ENCODE results near the gene MORC3.
"Not testable (repeated sequence)": the region's sequence is repeated elsewhere in the genome, so short reads cannot be mapped to it uniquely, and the experiment has no call there.

Gene MORC3

GRCh38 chr21:36316872-36317484 lies 3.0 kb upstream of the MORC3 start:
- Mint-ChIP-seq H3K4me3 (no peak overlapping the region), H3K4me1 (peaks cover 24% of the 10 kb centered on the region), H3K27ac (no peak overlapping the region), H3K36me3 (peaks cover 5% of the 10 kb centered on the region), H3K27me3 (no peaks in the 10 kb centered on the region), H3K9me3 (peaks cover 3% of the 10 kb centered on the region)
- DNase-seq (ENCODE audit: low spot score in 2 of 2) (no peak), ATAC-seq (ENCODE audit: low read depth) (no peak)

- peak overlapping the region; percentile 94 for H3K4me3 Mint-ChIP-seq
- H3K27ac Mint-ChIP-seq = peak overlapping the region; percentile 98
- peaks cover 33% of the 10 kb centered on the region for H3K4me1 Mint-ChIP-seq
- DNase-seq (ENCODE audit: low spot score in 2 of 2); H3K36me3 Mint-ChIP-seq; H3K9me3 Mint-ChIP-seq; H3K27me3 Mint-ChIP-seq; ATAC-seq (ENCODE audit: low read depth): not testable (repeated sequence)
Observed at GRCh38 chr21:36319406-36319766, 611 bp upstream of the MORC3 start.

GRCh38 chr21:36320421-36321324 lies 676 bp downstream of the MORC3 start:
- Mint-ChIP-seq H3K27me3 (no peaks in the 10 kb centered on the region), H3K36me3 (peaks cover 10% of the 10 kb centered on the region), H3K4me1 (peaks cover 33% of the 10 kb centered on the region), H3K27ac (peak overlapping the region; percentile 98), H3K4me3 (peak overlapping the region; percentile 99), H3K9me3 (peaks cover 1% of the 10 kb centered on the region)
- ATAC-seq (ENCODE audit: low read depth) = peak; percentile 7
- DNase-seq (ENCODE audit: low spot score in 2 of 2) = peak in 1 of 2 donors; percentile 22

DNA sequence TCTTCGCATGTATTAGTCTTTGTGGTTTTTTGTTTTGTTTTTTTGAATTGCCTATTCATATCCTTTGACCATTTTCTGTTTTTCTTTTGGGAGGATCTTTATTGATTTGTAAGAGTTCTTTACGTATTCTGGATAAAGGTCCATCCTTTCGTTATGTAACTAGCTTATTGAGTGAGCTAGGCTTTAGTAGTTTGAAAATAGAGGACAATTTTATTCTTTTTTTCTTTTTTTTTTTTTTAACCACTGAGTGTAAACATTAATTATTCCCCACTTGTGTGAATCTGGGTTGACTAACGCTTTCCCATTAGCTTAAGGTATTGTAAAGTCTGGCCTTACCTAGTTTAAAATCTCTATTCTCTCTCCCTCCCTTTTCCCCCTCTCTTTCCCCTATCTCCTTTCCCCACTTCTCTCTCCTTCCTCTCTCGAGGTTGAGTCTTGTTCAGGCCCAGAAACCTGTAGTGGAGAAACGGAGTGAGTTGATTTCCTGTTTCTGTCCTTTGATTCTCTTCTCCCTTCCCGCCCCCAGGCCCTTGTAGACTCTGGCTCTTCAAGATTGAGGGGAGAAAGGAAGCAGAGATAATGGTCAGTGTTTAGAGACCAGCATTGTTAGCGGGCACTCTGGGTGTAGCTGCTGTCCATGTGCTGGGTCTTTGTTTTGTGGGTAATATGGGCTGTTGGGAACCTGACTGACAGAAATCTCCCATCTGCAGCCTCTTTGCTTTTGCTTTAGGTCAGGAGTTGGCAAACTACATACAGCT lies 1.5 kb downstream of the MORC3 start:
- Mint-ChIP-seq H3K9me3 (peaks cover 1% of the 10 kb centered on the region), H3K27me3 (no peaks in the 10 kb centered on the region), H3K4me3 (peak overlapping the region; percentile 99), H3K36me3 (peaks cover 11% of the 10 kb centered on the region), H3K4me1 (peaks cover 32% of the 10 kb centered on the region), H3K27ac (peak overlapping the region; percentile 98)
- DNase-seq (ENCODE audit: low spot score in 2 of 2) (no peak), ATAC-seq (ENCODE audit: low read depth) (no peak)

DNA sequence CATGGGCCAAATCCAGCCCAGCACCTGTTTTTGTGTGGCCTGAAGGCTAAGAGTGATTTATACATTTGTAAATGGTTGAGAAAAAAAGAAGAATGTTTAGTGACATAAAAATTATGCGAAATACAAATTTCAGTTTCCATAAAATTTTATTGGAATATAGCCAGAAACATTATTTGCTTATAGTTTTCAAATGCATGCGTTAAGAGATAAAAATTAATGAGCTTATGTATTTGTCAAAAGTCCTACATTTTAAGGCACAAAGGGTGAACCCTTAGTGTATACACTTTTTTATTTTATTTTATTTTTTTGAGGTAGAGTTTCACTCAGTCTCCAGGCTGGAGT lies 2.1 kb downstream of the MORC3 start:
- peaks cover 33% of the 10 kb centered on the region for H3K4me1 Mint-ChIP-seq
- peaks cover 12% of the 10 kb centered on the region for H3K36me3 Mint-ChIP-seq
- ATAC-seq (ENCODE audit: low read depth) = no peak
- DNase-seq (ENCODE audit: low spot score in 2 of 2) = no peak
- peak overlapping the region; percentile 99 for H3K4me3 Mint-ChIP-seq
- H3K9me3 Mint-ChIP-seq = peaks cover 1% of the 10 kb centered on the region
- H3K27ac Mint-ChIP-seq = peak overlapping the region; percentile 98
- no peaks in the 10 kb centered on the region for H3K27me3 Mint-ChIP-seq

DNA sequence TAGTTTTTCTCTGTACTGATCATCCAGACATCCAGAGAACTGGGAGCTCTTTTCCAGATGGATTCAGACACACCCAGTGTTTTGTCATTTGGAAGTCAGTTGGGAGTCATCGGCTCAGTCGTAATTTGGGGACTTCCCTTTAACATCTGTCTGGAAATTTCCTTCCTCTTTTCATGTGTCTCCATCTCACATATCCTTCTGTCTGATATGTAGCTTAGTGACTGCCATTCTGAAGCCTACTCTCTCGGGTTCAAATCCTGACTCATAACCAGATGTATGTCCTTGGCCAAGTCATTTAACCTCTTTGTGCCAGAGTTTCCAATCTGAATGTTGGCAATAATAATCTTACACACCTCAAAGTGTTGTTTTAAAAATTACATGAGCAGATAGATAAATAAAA lies 3.0 kb downstream of the MORC3 start:
- H3K36me3 Mint-ChIP-seq = peaks cover 15% of the 10 kb centered on the region
- no peak for DNase-seq (ENCODE audit: low spot score in 2 of 2)
- peak overlapping the region; percentile 79 for H3K4me3 Mint-ChIP-seq

GRCh38 chr21:36325373-36326010 lies 5.5 kb downstream of the MORC3 start:
- peaks cover 16% of the 10 kb centered on the region for H3K36me3 Mint-ChIP-seq
- ATAC-seq (ENCODE audit: low read depth) (no peak), DNase-seq (ENCODE audit: low spot score in 2 of 2) (no peak)
- peaks cover 45% of the 10 kb centered on the region for H3K4me1 Mint-ChIP-seq
- H3K9me3 Mint-ChIP-seq = no peaks in the 10 kb centered on the region
- H3K27me3 Mint-ChIP-seq = no peaks in the 10 kb centered on the region
- peak overlapping the region; percentile 95 for H3K27ac Mint-ChIP-seq
- H3K4me3 Mint-ChIP-seq = no peak overlapping the region

More for the DNA sequence above, 3.0 kb downstream of the MORC3 start:
- H3K27me3 Mint-ChIP-seq = no peaks in the 10 kb centered on the region
- H3K27ac Mint-ChIP-seq = peak overlapping the region; percentile 95
- peaks cover 1% of the 10 kb centered on the region for H3K9me3 Mint-ChIP-seq
- ATAC-seq (ENCODE audit: low read depth) = no peak
- H3K4me1 Mint-ChIP-seq = peaks cover 35% of the 10 kb centered on the region

- peak in 1 of 2 donors; percentile 36 for DNase-seq (ENCODE audit: low spot score in 2 of 2)
- H3K36me3 Mint-ChIP-seq = peaks cover 14% of the 10 kb centered on the region
- H3K27ac Mint-ChIP-seq = peak overlapping the region; percentile 91
- H3K4me3 Mint-ChIP-seq = peak overlapping the region; percentile 21
- ATAC-seq (ENCODE audit: low read depth) = peak; percentile 91
- no peaks in the 10 kb centered on the region for H3K9me3 Mint-ChIP-seq
- H3K4me1 Mint-ChIP-seq = peaks cover 32% of the 10 kb centered on the region
- H3K27me3 Mint-ChIP-seq = no peaks in the 10 kb centered on the region
Observed at GRCh38 chr21:36330904-36331303, 10.9 kb downstream of the MORC3 start.

- peaks cover 9% of the 10 kb centered on the region for H3K4me1 Mint-ChIP-seq
- no peaks in the 10 kb centered on the region for H3K27me3 Mint-ChIP-seq
- peaks cover 29% of the 10 kb centered on the region for H3K36me3 Mint-ChIP-seq
- DNase-seq (ENCODE audit: low spot score in 2 of 2) = no peak
- H3K9me3 Mint-ChIP-seq = no peaks in the 10 kb centered on the region
- H3K27ac Mint-ChIP-seq = no peak overlapping the region
- ATAC-seq (ENCODE audit: low read depth) = no peak
- no peak overlapping the region for H3K4me3 Mint-ChIP-seq
Observed at GRCh38 chr21:36337099-36337509, 17.1 kb downstream of the MORC3 start.

- DNase-seq (ENCODE audit: low spot score in 2 of 2) (no peak), ATAC-seq (ENCODE audit: low read depth) (no peak)
- no peaks in the 10 kb centered on the region for H3K27me3 Mint-ChIP-seq
- H3K4me3 Mint-ChIP-seq = no peak overlapping the region
- peaks cover 7% of the 10 kb centered on the region for H3K4me1 Mint-ChIP-seq
- no peak overlapping the region for H3K27ac Mint-ChIP-seq
- peaks cover 29% of the 10 kb centered on the region for H3K36me3 Mint-ChIP-seq
- H3K9me3 Mint-ChIP-seq = no peaks in the 10 kb centered on the region
Observed at GRCh38 chr21:36338975-36339374, 19.0 kb downstream of the MORC3 start.

DNA sequence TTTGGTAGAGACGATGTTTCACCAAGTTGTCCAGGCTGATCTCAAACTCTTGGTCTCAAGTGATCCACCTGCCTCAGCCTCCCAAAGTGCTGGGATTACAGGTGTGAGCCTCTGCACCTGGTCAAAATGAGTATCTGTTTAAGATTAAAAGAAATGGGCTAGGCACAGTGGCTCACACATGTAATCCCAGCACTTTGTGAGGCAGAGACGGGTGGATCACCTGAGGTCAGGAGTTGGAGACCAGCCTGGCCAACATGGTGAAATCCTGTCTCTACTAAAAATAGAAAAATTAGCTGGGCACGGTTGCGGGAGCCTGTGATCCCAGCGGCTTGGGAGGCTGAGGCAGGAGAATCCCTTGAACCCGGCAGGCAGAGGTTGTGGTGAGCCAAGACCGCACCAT lies 22.6 kb downstream of the MORC3 start:
- H3K27ac Mint-ChIP-seq; ATAC-seq (ENCODE audit: low read depth); H3K9me3 Mint-ChIP-seq; H3K27me3 Mint-ChIP-seq; H3K4me3 Mint-ChIP-seq; DNase-seq (ENCODE audit: low spot score in 2 of 2); H3K4me1 Mint-ChIP-seq: not testable (repeated sequence)
- H3K36me3 Mint-ChIP-seq = peaks cover 19% of the 10 kb centered on the region

DNA sequence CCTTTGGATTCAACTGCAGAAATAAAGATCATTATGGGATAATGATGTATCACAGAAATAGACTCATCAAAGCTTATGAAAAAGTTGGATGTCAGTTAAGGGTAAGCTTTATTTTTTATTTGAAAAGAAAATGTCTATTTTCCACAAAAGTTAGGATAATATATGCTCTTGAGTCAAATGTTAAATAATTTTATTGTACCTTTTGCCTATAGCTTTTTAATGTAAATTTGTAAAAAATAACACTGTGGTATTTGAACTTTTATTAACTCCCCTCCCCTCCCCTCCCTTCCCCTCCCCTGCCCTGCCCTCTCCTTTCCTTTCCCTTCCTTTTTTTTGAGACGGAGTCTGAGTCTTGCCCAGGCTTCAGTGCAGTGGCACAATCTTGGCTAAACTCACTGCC lies 24.9 kb downstream of the MORC3 start:
- H3K27ac Mint-ChIP-seq = no peak overlapping the region
- H3K36me3 Mint-ChIP-seq = peaks cover 11% of the 10 kb centered on the region
- H3K27me3 Mint-ChIP-seq = no peaks in the 10 kb centered on the region
- H3K4me1 Mint-ChIP-seq = peaks cover 2% of the 10 kb centered on the region
- no peaks in the 10 kb centered on the region for H3K9me3 Mint-ChIP-seq
- no peak for DNase-seq (ENCODE audit: low spot score in 2 of 2)
- H3K4me3 Mint-ChIP-seq = no peak overlapping the region
- ATAC-seq (ENCODE audit: low read depth) = no peak

- Mint-ChIP-seq H3K4me1 (peaks cover 2% of the 10 kb centered on the region), H3K27me3 (no peaks in the 10 kb centered on the region), H3K9me3 (no peaks in the 10 kb centered on the region), H3K36me3 (peaks cover 16% of the 10 kb centered on the region), H3K4me3 (no peak overlapping the region), H3K27ac (peak overlapping the region; percentile 3)
- DNase-seq (ENCODE audit: low spot score in 2 of 2) (no peak), ATAC-seq (ENCODE audit: low read depth) (no peak)
Observed at GRCh38 chr21:36347278-36347961, 27.4 kb downstream of the MORC3 start.
